Erythroblast (primary cell): ENCODE measurements around the gene FCER1A.

Source experiments
- DNase-seq, 2 experiments: peaks; one replicate each; lab custom pipeline; 2025; lab: John Stamatoyannopoulos, UW
- GATA1 ChIP-seq: IDR thresholded peaks from 2 replicates; pipeline ENCODE4 v1.6.1; 2011; ENCODE audit warnings: low read depth, mild to moderate bottlenecking, control low read depth, low read length, moderate library complexity
- POLR2A ChIP-seq: IDR thresholded peaks from 2 replicates; pipeline ENCODE4 v1.6.1; 2011; ENCODE audit warnings: mild to moderate bottlenecking, low read length

The FCER1A gene

DNA sequence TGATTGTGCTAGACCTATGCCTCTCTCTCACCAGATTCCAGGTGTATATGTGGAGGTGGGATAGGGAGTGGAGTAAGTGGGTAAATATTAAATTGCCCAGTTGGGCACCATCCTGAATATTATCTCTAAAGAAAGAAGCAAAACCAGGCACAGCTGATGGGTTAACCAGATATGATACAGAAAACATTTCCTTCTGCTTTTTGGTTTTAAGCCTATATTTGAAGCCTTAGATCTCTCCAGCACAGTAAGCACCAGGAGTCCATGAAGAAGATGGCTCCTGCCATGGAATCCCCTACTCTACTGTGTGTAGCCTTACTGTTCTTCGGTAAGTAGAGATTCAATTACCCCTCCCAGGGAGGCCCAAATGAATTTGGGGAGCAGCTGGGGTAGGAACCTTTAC is at the start of gene FCER1A:
FCER1A (plus strand) TSS at position 242 of the 400 bp plus-strand sequence; CDS start at position 271, 29 bp downstream.
- no peak for DNase-seq
- TF ChIP-seq POLR2A (no peak), GATA1 (no peak)

DNA sequence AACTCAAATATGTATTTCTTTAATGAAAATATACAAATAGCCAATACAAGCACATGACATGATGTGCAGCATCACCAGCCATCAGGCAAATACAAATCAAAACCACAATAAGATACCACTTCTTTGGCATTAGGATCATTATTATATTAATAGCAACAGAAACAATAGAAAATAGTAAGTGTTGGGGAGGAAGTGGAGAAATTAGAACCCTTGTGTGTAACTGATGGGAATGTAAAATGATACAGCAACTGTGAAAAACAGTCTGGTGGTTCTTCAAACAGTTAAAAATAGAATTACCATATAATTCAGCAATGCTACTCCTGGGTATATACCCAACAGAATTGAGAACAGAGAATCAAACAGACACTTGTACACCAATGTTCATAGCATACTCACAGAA is 40.8 kb upstream of the FCER1A start:
- TF ChIP-seq POLR2A = no peak
- TF ChIP-seq GATA1 = no peak
- DNase-seq = no peak

DNA sequence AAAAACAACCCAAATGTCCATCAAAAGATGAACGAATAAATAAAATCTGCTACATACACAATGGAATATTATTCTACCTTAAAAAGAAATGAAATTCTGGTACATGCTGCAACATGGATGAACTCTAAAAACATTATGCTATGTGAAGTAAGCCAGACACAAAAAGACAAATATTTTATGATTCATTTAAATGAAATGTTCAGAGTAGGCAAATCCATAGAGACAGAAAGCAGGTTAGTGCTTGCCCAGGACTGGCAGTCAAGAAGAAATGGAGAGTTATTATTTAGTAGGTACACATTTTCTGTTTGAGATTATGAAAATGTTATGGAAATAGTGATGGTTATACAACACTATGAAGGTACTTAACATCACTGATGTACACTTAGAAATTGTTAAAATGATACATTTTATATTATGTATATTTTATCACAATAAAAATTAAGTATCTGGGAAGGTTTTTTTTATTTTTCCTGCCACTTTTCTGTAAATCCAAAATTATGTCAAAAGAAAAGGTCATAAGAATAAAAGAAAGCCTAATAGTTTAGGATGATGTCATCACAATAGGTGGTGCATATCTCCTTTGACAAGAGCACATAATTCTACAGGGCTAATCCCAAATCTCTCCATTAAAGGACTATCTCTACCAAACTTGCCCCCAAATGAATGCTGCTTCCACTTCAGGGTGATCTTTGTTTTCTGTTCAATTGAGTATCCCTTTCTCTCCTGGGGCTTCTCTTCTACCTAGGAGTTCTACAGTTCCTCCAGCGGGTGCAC is 40.2 kb upstream of the FCER1A start:
- DNase-seq = no peak
- TF ChIP-seq POLR2A = no peak
- TF ChIP-seq GATA1 = no peak

DNA sequence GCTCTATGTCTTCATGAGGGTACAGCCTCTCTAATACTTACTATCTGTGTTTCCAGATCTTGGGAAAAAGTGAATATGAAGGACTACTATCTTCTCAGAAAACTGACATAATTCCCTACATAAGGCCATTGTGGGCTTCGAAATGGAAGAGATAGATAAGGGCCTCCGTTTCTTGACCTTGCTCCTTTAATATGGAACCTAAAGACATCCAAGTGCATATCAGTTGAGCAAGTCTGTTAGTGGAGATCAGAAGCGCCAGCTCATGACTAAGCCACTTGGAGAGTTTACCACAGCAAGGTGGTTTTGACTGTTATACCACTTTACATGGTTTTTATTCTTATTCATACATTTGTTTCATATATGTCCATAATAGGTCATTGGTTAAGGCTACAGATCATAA is 35.3 kb upstream of the FCER1A start:
- TF ChIP-seq POLR2A (no peak), GATA1 (no peak)
- DNase-seq = peak; percentile 76 to 93

DNA sequence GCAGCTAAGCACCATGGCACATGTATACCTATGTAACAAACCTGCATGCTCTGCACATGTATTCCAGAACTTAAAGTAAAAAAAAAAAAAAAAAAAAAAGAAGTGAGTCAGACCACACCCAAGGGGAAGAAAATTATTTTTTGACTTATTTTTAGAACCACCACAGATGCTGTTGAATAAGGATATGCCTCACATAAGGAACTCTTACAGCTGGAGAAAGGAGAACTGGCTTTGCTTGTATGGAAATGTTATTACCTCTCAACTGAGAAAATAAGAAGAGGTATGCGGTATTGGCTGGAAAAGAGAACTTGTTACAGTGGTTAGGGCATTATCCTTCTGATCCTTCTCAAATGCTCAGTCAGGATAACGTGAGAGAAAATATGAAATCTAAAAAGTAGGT is 27.5 kb upstream of the FCER1A start:
- DNase-seq = no peak
- TF ChIP-seq POLR2A (no peak), GATA1 (no peak)

DNA sequence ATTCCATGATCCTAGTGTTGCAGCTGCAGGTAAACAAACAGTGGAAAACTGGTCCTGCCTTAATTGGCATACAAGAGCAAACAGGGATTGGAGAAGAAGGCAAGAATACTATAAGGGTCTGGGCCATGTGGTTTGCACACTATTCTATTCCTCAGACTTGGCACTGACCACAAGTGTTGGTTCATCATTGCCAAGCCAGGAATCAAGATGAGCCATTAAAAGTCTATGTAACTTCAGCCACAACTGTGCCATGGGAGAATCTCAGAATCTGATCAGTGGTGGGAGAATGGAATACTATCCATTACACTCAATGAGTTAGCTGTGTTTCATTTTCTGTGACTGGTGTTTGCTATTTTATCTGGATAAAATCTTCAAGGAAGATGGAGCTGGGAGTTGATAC is 26.2 kb upstream of the FCER1A start:
- no peak for TF ChIP-seq POLR2A
- no peak for TF ChIP-seq GATA1

DNA sequence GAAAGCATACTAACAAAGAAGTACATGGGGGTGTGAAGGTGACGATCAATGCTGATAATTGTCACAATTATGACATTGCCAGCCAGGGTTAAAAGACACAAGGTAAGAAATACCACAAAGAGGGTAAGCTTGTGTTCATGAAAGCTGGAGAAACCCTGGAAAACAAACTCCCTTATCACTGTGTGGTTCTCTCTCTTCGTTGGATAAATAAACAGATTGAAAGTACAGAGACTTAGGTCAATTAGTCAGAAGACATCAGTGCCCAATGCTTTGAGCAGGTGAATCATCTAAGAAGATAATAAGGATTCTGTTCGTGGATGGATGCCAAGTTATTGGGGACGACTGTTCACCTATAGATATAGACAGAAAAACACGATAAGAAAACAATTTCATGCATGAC is 22.4 kb upstream of the FCER1A start:
- no peak for TF ChIP-seq POLR2A
- TF ChIP-seq GATA1 = no peak
- DNase-seq = no peak

More for the DNA sequence above, 26.2 kb upstream of the FCER1A start:
- DNase-seq = no peak

DNA sequence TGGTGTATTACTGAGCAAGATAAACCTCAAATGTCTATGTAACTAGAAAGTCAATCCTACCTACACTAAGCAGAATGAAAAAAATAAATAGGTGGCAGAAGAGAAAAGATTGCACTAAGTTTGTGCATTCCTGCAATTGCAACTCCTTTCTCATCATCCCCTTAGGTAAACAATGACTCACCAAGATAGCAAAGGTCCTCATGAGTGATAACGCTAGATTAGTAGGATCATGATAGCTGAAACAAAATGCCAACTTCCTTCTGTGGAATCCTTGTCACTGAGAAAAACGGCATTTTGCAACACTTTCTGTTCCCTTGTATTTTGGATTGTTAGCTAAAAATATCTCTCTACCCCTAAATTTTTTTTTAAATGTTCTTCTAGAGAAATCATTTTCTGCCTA is 20.0 kb upstream of the FCER1A start:
- DNase-seq = peak; percentile 19 to 33
- TF ChIP-seq GATA1 = no peak
- TF ChIP-seq POLR2A = no peak

DNA sequence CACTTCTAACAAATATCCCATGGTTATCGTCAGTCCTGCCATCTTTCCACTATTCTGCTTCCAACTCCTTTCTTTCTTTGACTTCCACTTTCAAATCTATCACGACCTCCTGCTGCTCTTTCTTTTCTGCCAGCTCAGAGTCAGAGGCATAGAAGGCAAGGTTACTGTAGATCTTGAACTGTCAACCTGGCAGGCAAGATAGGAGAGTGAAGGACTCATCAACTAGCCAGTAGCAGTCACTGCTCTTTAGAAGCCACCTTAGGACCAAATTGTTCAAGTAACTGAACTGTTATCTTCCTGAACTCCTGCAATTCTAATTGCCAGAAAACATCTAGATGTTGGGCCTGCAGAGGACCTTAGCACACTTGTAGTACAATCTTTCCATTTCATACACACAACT is 13.1 kb upstream of the FCER1A start:
- TF ChIP-seq POLR2A (no peak), GATA1 (no peak)
- DNase-seq = peak; percentile 69 to 89

DNA sequence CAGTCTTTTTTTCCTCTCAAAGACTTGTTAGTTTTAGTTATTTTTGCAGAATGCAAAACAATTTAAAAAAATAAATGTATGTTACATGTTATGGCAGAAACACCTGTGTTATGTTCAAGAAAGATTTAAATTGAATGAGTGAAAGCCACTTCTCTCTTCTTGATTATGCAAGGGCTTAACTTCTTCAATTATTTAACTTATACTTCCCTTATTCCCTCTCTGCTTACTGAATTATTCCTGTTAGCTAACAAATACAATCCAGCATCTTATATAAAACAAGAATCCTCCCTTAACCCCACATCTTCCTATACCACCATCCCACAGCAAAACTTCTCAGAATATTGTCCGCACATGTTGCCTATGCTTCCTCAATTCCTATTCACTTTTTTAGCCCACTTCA is 10.7 kb upstream of the FCER1A start:
- DNase-seq = no peak
- TF ChIP-seq POLR2A (no peak), GATA1 (no peak)

DNA sequence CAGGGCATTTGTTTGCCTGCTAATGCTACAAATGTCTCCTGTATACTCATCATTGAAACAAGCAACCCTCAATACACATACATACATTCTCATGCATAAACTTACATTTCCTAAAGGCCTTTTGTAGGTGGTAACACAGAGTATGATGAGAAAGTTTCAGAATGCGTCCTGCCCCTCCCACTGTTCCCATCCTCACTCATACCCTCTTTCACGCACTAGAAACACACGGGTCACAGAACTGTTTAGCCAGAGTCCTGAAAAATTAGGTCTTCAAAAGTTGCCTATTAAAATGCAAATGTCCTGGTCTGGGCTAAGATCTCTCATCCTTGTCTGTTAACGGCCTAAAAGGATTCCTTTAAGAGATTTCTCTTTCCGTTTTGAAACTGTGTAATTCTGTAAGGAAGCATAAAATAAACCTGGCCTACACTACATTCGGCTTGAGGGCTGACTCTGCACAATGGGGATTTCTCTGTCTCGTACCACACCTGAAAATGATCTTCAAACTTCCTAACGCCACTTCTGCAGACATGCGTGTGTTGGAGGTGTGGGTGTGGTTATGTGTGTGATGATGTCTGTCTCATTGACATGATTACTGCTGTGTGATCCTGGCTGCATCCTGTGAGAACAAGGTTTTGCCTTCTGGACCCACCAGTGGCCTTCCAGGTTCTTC is 5.3 kb upstream of the FCER1A start:
- TF ChIP-seq POLR2A (no peak), GATA1 (no peak)
- DNase-seq = no peak

DNA sequence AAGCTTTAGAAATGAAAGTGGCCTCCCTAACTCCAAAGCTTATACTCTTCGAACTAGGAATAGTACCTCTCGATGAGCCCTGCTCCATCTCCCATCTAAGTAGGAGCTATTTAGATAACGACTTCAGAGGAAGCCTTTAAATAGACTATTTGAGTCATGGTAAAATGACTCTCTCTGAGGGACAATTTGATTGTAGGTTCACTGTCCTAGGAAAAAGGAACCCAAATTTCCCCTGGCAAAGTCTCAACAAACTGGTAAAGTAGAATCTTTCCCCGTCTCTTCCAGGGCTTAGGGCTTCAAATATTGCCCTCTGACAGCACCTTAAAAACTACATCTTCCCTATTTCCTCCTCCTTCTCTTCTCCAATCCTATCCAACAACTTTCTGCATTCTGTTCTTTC is 2.0 kb upstream of the FCER1A start:
- no peak for DNase-seq
- TF ChIP-seq POLR2A (no peak), GATA1 (no peak)

DNA sequence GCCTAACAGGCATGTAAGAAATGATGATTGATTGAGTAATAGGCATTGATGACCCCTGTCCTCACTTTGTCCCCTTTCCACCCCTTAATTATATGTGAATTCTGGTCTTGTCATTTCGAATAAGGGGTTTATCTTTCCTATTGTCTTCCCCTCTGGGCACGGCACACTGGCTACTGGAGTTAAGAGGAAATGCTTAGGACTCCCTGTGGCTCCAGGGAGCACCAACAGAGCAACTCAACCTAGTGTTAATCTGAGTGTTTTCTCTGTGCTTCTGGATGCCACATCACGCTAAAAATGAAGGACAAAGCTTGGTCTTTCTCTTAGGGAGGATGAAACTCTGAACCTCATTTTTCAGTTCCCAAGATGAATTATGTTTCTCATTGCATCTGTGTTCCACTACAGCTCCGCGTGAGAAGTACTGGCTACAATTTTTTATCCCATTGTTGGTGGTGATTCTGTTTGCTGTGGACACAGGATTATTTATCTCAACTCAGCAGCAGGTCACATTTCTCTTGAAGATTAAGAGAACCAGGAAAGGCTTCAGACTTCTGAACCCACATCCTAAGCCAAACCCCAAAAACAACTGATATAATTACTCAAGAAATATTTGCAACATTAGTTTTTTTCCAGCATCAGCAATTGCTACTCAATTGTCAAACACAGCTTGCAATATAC is 5.3 kb downstream of the FCER1A start:
- TF ChIP-seq POLR2A = no peak
- TF ChIP-seq GATA1 = no peak
- peak; percentile 55 to 84 for DNase-seq

DNA sequence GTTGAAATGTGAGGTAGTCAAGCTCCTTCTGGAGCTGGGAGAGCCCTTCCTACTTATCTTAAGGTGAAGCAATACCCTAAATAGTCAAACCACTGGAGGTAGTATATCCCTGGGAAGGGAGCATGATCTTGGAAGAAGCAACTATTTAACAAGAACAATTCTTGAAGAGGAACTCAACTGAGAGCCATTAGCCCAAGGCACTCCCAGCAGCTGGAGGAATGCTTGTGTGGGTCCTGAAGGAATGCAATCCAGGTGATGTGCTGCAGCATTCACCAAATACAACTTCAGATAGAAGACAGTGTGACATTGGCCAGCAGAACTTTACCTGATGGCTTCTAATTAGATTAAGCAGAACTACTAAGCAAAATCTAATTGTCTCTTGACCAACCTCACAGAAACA is 9.5 kb downstream of the FCER1A start:
- TF ChIP-seq POLR2A = no peak
- no peak for TF ChIP-seq GATA1
- DNase-seq = no peak
